Panc1 (cell line): ENCODE results near the gene GPHN. TPM values are rescaled to one million over a fixed set of nuclear protein-coding genes. Genes with fewer than 3 reads are reported as not detected.

ENCODE experiments used
- ATAC-seq: fragments of 200-7000 bp; cut with Tn5 transposase; 2 replicates; pipeline ENCODE4 v1.9.1; 2020; ENCODE audit warnings: mild to moderate bottlenecking, moderate library complexity
- BruUV-seq: library from RNA; stranded (reverse); fragments of 400-500 nt; replicated peaks from 2 replicates; lab custom pipeline; 2021; lab: Mats Ljungman, UMichigan
- CTCF ChIA-PET: fragments of 300-600 bp; sonication (Branson Sonifier 250); formaldehyde crosslinking; loops from one replicate; lab custom pipeline; 2022; ENCODE audit warnings: antibody characterized with exemption; lab: Charles Lee
- POLR2A ChIA-PET: fragments of 300-600 bp; sonication (Branson Sonifier 250); formaldehyde crosslinking; loops from one replicate; lab custom pipeline; 2022; ENCODE audit warnings: antibody characterized with exemption; lab: Charles Lee
- DNase-seq: peaks from one replicate; pipeline ENCODE4 v3.0.0-alpha.2; 2010; ENCODE audit warnings: low read depth, low spot score
- H3K27ac ChIP-seq: 2 replicates; pipeline ENCODE4 v1.5.1; 2011; ENCODE audit warnings: mild to moderate bottlenecking, low read length, inconsistent platforms
- H3K27me3 ChIP-seq: fragments of 200-500 bp; sonication (Bioruptor generic); 2 replicates; pipeline ENCODE4 v1.6.0; 2014; ENCODE audit warnings: low read length, inconsistent platforms; ENCODE audit not compliant: control insufficient read depth, insufficient read depth
- H3K36me3 ChIP-seq: fragments of 200-500 bp; sonication (Bioruptor generic); 2 replicates; pipeline ENCODE4 v1.5.1; 2014; ENCODE audit warnings: inconsistent platforms, mild to moderate bottlenecking, low read length, moderate library complexity; ENCODE audit not compliant: control insufficient read depth, insufficient read depth
- H3K4me1 ChIP-seq: 2 replicates; pipeline ENCODE4 v1.5.1; 2011; ENCODE audit warnings: inconsistent platforms, mild to moderate bottlenecking, low read length, moderate library complexity; ENCODE audit not compliant: control insufficient read depth, insufficient read depth
- H3K4me3 ChIP-seq, 2 experiments: 2 replicates each; pipeline ENCODE4 v1.5.1; 2011 to 2012; ENCODE audit warnings: low read depth in 2 of 2, low read length in 2 of 2, mild to moderate bottlenecking in 2 of 2, inconsistent platforms in 1 of 2, moderate library complexity in 1 of 2
- H3K9me3 ChIP-seq: fragments of 200-500 bp; sonication (Bioruptor generic); 2 replicates; pipeline ENCODE4 v1.5.1; 2014; ENCODE audit warnings: low read depth, mild to moderate bottlenecking, inconsistent platforms, low read length, moderate library complexity; ENCODE audit not compliant: control insufficient read depth, insufficient read depth
- POLR2AphosphoS5 ChIP-seq: IDR thresholded peaks from 2 replicates; pipeline ENCODE4 v1.6.1; 2012; ENCODE audit warnings: mild to moderate bottlenecking, low read depth, low read length, moderate library complexity
- REST ChIP-seq, 2 experiments: IDR thresholded peaks; 2 replicates each; pipeline ENCODE4 v1.6.1; 2011 to 2012; ENCODE audit warnings: low read depth in 2 of 2, control low read depth in 1 of 2, low read length in 1 of 2, mild to moderate bottlenecking in 1 of 2, moderate library complexity in 1 of 2; ENCODE audit not compliant: insufficient read depth in 1 of 2
- SIN3A ChIP-seq: IDR thresholded peaks from 2 replicates; pipeline ENCODE4 v1.6.1; 2012; ENCODE audit warnings: low read depth, mild to moderate bottlenecking, low read length, moderate library complexity, borderline replicate concordance; ENCODE audit not compliant: insufficient read depth
- TCF7L2 ChIP-seq: IDR thresholded peaks from 2 replicates; pipeline ENCODE4 v1.6.1; 2011; ENCODE audit warnings: mild to moderate bottlenecking, low read depth, low read length, inconsistent platforms
- in situ Hi-C: cut with HindIII; loops from 2 replicates; pipeline ENCODE4 v1.10.0; 2016; ENCODE audit warnings: low sequenced_read_pairs, low pct_unique_long_range_greater_than_20kb
- intact Hi-C: fragments of 100-400 bp; cut with micrococcal nuclease; formaldehyde crosslinking; loops from one replicate; pipeline ENCODE4 v1.10.0; 2022; ENCODE audit not compliant: unreplicated experiment
- total RNA-seq: library from RNA; stranded (reverse); gene quantifications from one replicate; pipeline ENCODE4 v1.2.1, GENCODE V29; 2021; ENCODE audit not compliant: unreplicated experiment
- TF ChIP-seq, protein P1 (sequence below): fragments of 450-650 bp; IDR thresholded peaks from 2 replicates; pipeline ENCODE4 v1.5.1; 2017; ENCODE audit warnings: mild to moderate bottlenecking

Gene GPHN
- total RNA-seq, 1 experiment from 2014 or later, result 26.6 TPM

- no peaks in the 10 kb centered on the region for H3K36me3 ChIP-seq
- no peaks in the 10 kb centered on the region; the same call in 1 of the 2 replicates for H3K4me1 ChIP-seq
- CTCF ChIA-PET, result no interaction called here
- H3K27ac ChIP-seq, result no peak overlapping the region
- in situ Hi-C loops, result no loop called here
- no peaks in the 10 kb centered on the region; the same call in 1 of the 2 replicates for H3K9me3 ChIP-seq
- TF ChIP-seq SIN3A, result no peak
- TF ChIP-seq POLR2AphosphoS5, result no peak
- no peak for TF ChIP-seq REST (IDR thresholded peaks at IDR 0.05; ENCODE audit: insufficient read depth in 1 of 2, low read depth in 2 of 2, low read length in 1 of 2)
- no peak for TF ChIP-seq TCF7L2
- TF ChIP-seq, protein P1, sequence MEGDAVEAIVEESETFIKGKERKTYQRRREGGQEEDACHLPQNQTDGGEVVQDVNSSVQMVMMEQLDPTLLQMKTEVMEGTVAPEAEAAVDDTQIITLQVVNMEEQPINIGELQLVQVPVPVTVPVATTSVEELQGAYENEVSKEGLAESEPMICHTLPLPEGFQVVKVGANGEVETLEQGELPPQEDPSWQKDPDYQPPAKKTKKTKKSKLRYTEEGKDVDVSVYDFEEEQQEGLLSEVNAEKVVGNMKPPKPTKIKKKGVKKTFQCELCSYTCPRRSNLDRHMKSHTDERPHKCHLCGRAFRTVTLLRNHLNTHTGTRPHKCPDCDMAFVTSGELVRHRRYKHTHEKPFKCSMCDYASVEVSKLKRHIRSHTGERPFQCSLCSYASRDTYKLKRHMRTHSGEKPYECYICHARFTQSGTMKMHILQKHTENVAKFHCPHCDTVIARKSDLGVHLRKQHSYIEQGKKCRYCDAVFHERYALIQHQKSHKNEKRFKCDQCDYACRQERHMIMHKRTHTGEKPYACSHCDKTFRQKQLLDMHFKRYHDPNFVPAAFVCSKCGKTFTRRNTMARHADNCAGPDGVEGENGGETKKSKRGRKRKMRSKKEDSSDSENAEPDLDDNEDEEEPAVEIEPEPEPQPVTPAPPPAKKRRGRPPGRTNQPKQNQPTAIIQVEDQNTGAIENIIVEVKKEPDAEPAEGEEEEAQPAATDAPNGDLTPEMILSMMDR, result no peak
- POLR2A ChIA-PET, result no interaction called here
- intact Hi-C loops, result no loop called here
- H3K4me3 ChIP-seq, result no peak overlapping the region
- no peak for DNase-seq
- H3K27me3 ChIP-seq, result no peaks in the 10 kb centered on the region
- no TSS peak for BruUV-seq
- no peak for ATAC-seq
Observed at GRCh38 chr14:66613344-66613743, 105.4 kb downstream of the GPHN start.

- ATAC-seq (no peak), DNase-seq (no peak)
- Histone ChIP-seq H3K9me3 (no peaks in the 10 kb centered on the region; the same call in 1 of the 2 replicates), H3K4me1 (0 out of 2 replicates have a peak, but pooled peaks cover 4% of the 10 kb centered on the region), H3K4me3 (no peak overlapping the region), H3K27ac (no peak overlapping the region), H3K27me3 (no peaks in the 10 kb centered on the region), H3K36me3 (no peaks in the 10 kb centered on the region)
- TF ChIP-seq POLR2AphosphoS5 (no peak), REST (IDR thresholded peaks at IDR 0.05; ENCODE audit: insufficient read depth in 1 of 2, low read depth in 2 of 2, low read length in 1 of 2) (no peak), TCF7L2 (no peak), SIN3A (no peak)
- TF ChIP-seq, protein P1, result no peak
- in situ Hi-C loops (no loop called here), intact Hi-C loops (loop anchor here (10.0 kb wide), 1 partner anchor 495 kb away; no protein-coding TSS in a partner anchor)
- no TSS peak for BruUV-seq
- POLR2A ChIA-PET, result no interaction called here
- CTCF ChIA-PET, result no interaction called here
Observed at GRCh38 chr14:66619952-66620351, 112.0 kb downstream of the GPHN start.
